GM12878 (cell line): ENCODE results near the gene NLRP9.

Experiments used
- CTCF ChIP-seq, 3 experiments: IDR thresholded peaks in 2 of 3; conservative IDR thresholded peaks in 1 of 3; 2 replicates each; pipeline ENCODE4 v1.5.1; 2011; ENCODE audit warnings: low read depth in 3 of 3, low read length in 3 of 3, mild to moderate bottlenecking in 3 of 3, control low read depth in 2 of 3, moderate library complexity in 2 of 3, inconsistent platforms in 1 of 3, mixed read lengths in 1 of 3; ENCODE audit not compliant: control insufficient read depth in 2 of 3, insufficient read depth in 1 of 3; ENCODE audit errors: extremely low read depth in 1 of 3
- POLR2AphosphoS5 ChIP-seq: IDR thresholded peaks from 2 replicates; pipeline ENCODE4 v1.6.1; 2011; ENCODE audit warnings: mild to moderate bottlenecking, low read length, inconsistent platforms

- TF ChIP-seq CTCF (IDR thresholded peaks at IDR 0.05 in 2 of 3, conservative IDR thresholded peaks at IDR 0.05 in 1 of 3; ENCODE audit: control insufficient read depth in 2 of 3, extremely low read depth in 1 of 3, insufficient read depth in 1 of 3, low read depth in 3 of 3, low read length in 3 of 3) (no peak), POLR2AphosphoS5 (no peak)
These were observed 44.7 kb downstream of the NLRP9 start for GRCh38 chr19:55693336-55693974.
